OCI-LY1 (cell line): ENCODE data around the gene PRUNE1.

Source experiments
- H2AFZ ChIP-seq: fragments of 200-600 bp; sonication (generic), shearing (Covaris generic); 2 replicates; pipeline ENCODE4 v1.6.0; 2014; ENCODE audit warnings: antibody characterized with exemption, mild to moderate bottlenecking, low read length
- H3F3A ChIP-seq: fragments of 200-600 bp; sonication (generic), shearing (Covaris generic); 2 replicates; pipeline ENCODE4 v1.6.0; 2014; ENCODE audit warnings: mild to moderate bottlenecking, antibody characterized with exemption, low read length, moderate library complexity; ENCODE audit not compliant: insufficient read depth
- H3K27ac ChIP-seq: fragments of 200-600 bp; sonication (generic); 2 replicates; pipeline ENCODE4 v1.5.1; 2014; ENCODE audit warnings: low read length, mixed run types, mild to moderate bottlenecking, low read depth; ENCODE audit not compliant: poor library complexity, severe bottlenecking
- H3K27me3 ChIP-seq: fragments of 200-600 bp; sonication (generic); 2 replicates; pipeline ENCODE4 v1.6.0; 2014; ENCODE audit warnings: antibody characterized with exemption, mild to moderate bottlenecking, low read length, moderate library complexity; ENCODE audit not compliant: insufficient read depth
- H3K36me3 ChIP-seq: fragments of 200-600 bp; sonication (generic); 2 replicates; pipeline ENCODE4 v1.6.1; 2014; ENCODE audit warnings: mild to moderate bottlenecking, antibody characterized with exemption, low read length, moderate library complexity, mixed read lengths; ENCODE audit not compliant: insufficient read depth
- H3K4me1 ChIP-seq: fragments of 200-600 bp; sonication (generic); 2 replicates; pipeline ENCODE4 v1.5.1; 2014; ENCODE audit warnings: mild to moderate bottlenecking, low read length, moderate library complexity; ENCODE audit not compliant: insufficient read depth, severe bottlenecking
- H3K4me2 ChIP-seq: fragments of 200-600 bp; sonication (generic), shearing (Covaris generic); 2 replicates; pipeline ENCODE4 v1.6.1; 2014; ENCODE audit warnings: low read length
- H3K4me3 ChIP-seq: fragments of 200-600 bp; sonication (generic); 2 replicates; pipeline ENCODE4 v1.5.1; 2014; ENCODE audit warnings: low read length, low read depth, mild to moderate bottlenecking, mixed read lengths; ENCODE audit not compliant: poor library complexity, severe bottlenecking
- H3K79me2 ChIP-seq: fragments of 200-600 bp; shearing (Covaris generic); 2 replicates; pipeline ENCODE4 v1.6.1; 2016; ENCODE audit warnings: mixed run types, low read length, mixed read lengths; ENCODE audit not compliant: insufficient read depth
- H3K9ac ChIP-seq: fragments of 200-600 bp; sonication (generic), shearing (Covaris generic); 2 replicates; pipeline ENCODE4 v1.6.1; 2014; ENCODE audit warnings: mild to moderate bottlenecking, low read length, mixed read lengths
- H3K9me2 ChIP-seq: fragments of 200-600 bp; sonication (generic), shearing (Covaris generic); 2 replicates; pipeline ENCODE4 v1.6.1; 2014; ENCODE audit warnings: low read depth, mild to moderate bottlenecking, low read length, mixed read lengths
- H3K9me3 ChIP-seq: fragments of 200-600 bp; shearing (Covaris generic); 2 replicates; pipeline ENCODE4 v1.6.1; 2014; ENCODE audit warnings: low read length, mixed read lengths
- H4K20me1 ChIP-seq: fragments of 200-600 bp; sonication (generic), shearing (Covaris generic); 2 replicates; pipeline ENCODE4 v1.6.0; 2016; ENCODE audit warnings: mild to moderate bottlenecking, low read length; ENCODE audit not compliant: insufficient read depth
- CTCF ChIP-seq: fragments of 200-600 bp; sonication (generic), shearing (Covaris generic); IDR thresholded peaks from 2 replicates; pipeline ENCODE4 v1.5.1; 2017; ENCODE audit warnings: mild to moderate bottlenecking, antibody characterized with exemption, low read length, moderate library complexity, mixed read lengths
- EZH2 ChIP-seq: fragments of 200-600 bp; sonication (generic), shearing (Covaris generic); IDR thresholded peaks from 2 replicates; pipeline ENCODE4 v1.8.0; 2017; ENCODE audit warnings: borderline replicate concordance, mixed run types, mild to moderate bottlenecking, antibody characterized with exemption, low read length, moderate library complexity, mixed read lengths

The PRUNE1 gene

GRCh38 chr1:151072224-151072623 is 64.0 kb downstream of the PRUNE1 start:
- Histone ChIP-seq H3K4me3 (peak overlapping the region; percentile 82), H3F3A (0 out of 2 replicates have a peak, but pooled peaks cover 11% of the 10 kb centered on the region), H3K27me3 (no peaks in the 10 kb centered on the region), H2AFZ (no peak overlapping the region), H3K36me3 (no peaks in the 10 kb centered on the region), H3K79me2 (no peaks in the 10 kb centered on the region), H4K20me1 (no peaks in the 10 kb centered on the region), H3K9me2 (no peaks in the 10 kb centered on the region), H3K27ac (peak overlapping the region; percentile 94), H3K9ac (no peak overlapping the region), H3K4me2 (peak overlapping the region; percentile 74; the same call in 1 of the 2 replicates), H3K9me3 (no peaks in the 10 kb centered on the region), H3K4me1 (peaks cover 24% of the 10 kb centered on the region)
- no peak for TF ChIP-seq EZH2
- TF ChIP-seq CTCF: peak; percentile 49
